PC-3 (cell line): ENCODE measurements around the gene BCAS4.

Experiments used
- CTCF ChIP-seq: fragments of 300-600 bp; sonication (generic); conservative IDR thresholded peaks from 2 replicates; pipeline ENCODE4 v1.5.1; 2017; ENCODE audit warnings: antibody characterized with exemption, low read depth, mild to moderate bottlenecking, low read length
- EZH2 ChIP-seq: fragments of 300-600 bp; sonication (generic); IDR thresholded peaks from one replicate; pipeline ENCODE4 v1.6.1; 2017; ENCODE audit warnings: antibody characterized with exemption, mild to moderate bottlenecking, low read length; ENCODE audit not compliant: unreplicated experiment
- EZH2phosphoT487 ChIP-seq: fragments of 300-600 bp; sonication (generic); IDR thresholded peaks from 2 replicates; pipeline ENCODE4 v1.6.1; 2018; ENCODE audit warnings: mild to moderate bottlenecking, antibody characterized with exemption, low read length, borderline replicate concordance

GRCh38 chr20:50817776-50818172 lies 22.9 kb downstream of the BCAS4 start:
- TF ChIP-seq CTCF (no peak), EZH2 (no peak), EZH2phosphoT487 (no peak)
